Hepatocyte (in vitro differentiated cells): ENCODE measurements around the gene OSBPL7.

Experiments used
- EZH2 ChIP-seq: fragments of 200-600 bp; sonication (generic); IDR thresholded peaks from 2 replicates; pipeline ENCODE4 v1.6.1; 2016; ENCODE audit warnings: antibody characterized with exemption, mild to moderate bottlenecking, borderline replicate concordance
- EZH2phosphoT487 ChIP-seq: fragments of 200-600 bp; sonication (generic); IDR thresholded peaks from one replicate; pipeline ENCODE4 v1.6.1; 2018; ENCODE audit warnings: antibody characterized with exemption, mild to moderate bottlenecking, low read depth, moderate library complexity; ENCODE audit not compliant: unreplicated experiment, severe bottlenecking
- TF ChIP-seq, protein P1 (sequence below): fragments of 200-600 bp; sonication (generic); IDR thresholded peaks from 2 replicates; pipeline ENCODE4 v1.5.1; 2016; ENCODE audit warnings: antibody characterized with exemption, mild to moderate bottlenecking; ENCODE audit not compliant: poor library complexity

- TF ChIP-seq EZH2phosphoT487 (no peak), EZH2 (no peak)
- TF ChIP-seq, protein P1, sequence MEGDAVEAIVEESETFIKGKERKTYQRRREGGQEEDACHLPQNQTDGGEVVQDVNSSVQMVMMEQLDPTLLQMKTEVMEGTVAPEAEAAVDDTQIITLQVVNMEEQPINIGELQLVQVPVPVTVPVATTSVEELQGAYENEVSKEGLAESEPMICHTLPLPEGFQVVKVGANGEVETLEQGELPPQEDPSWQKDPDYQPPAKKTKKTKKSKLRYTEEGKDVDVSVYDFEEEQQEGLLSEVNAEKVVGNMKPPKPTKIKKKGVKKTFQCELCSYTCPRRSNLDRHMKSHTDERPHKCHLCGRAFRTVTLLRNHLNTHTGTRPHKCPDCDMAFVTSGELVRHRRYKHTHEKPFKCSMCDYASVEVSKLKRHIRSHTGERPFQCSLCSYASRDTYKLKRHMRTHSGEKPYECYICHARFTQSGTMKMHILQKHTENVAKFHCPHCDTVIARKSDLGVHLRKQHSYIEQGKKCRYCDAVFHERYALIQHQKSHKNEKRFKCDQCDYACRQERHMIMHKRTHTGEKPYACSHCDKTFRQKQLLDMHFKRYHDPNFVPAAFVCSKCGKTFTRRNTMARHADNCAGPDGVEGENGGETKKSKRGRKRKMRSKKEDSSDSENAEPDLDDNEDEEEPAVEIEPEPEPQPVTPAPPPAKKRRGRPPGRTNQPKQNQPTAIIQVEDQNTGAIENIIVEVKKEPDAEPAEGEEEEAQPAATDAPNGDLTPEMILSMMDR = no peak
Measured at GRCh38 chr17:47857551-47858455, 36.2 kb upstream of the OSBPL7 start.
